AML-193 (cell line): ENCODE results near the gene RXRB.
"Not testable (repeated sequence)": the region's sequence is repeated elsewhere in the genome, so short reads cannot be mapped to it uniquely, and the experiment has no call there.

Experiments used
- DNase-seq, 2 experiments: peaks; one replicate each; lab custom pipeline; 2025; lab: John Stamatoyannopoulos, UW

Gene RXRB

GRCh38 chr6:33163540-33163939 lies 36.9 kb downstream of the RXRB start:
- no peak for DNase-seq

- DNase-seq, result peak; percentile 78 to 82
Observed at GRCh38 chr6:33161354-33162331, 38.8 kb downstream of the RXRB start.

- peak; percentile 62 to 70 for DNase-seq
Observed at GRCh38 chr6:33160728-33161344, 39.6 kb downstream of the RXRB start.

GRCh38 chr6:33160096-33160495 lies 40.4 kb downstream of the RXRB start:
- no peak for DNase-seq

GRCh38 chr6:33156964-33157363 lies 43.5 kb downstream of the RXRB start:
- no peak for DNase-seq

GRCh38 chr6:33156561-33156960 lies 43.9 kb downstream of the RXRB start:
- DNase-seq, result no peak

GRCh38 chr6:33154349-33154748 lies 46.1 kb downstream of the RXRB start:
- DNase-seq, result no peak

GRCh38 chr6:33151050-33151449 lies 49.4 kb downstream of the RXRB start:
- no peak for DNase-seq

- not testable (repeated sequence) for DNase-seq
Observed at GRCh38 chr6:33150560-33150959, 49.9 kb downstream of the RXRB start.

GRCh38 chr6:33147807-33148666 lies 52.4 kb downstream of the RXRB start:
- DNase-seq, result peak; percentile 48 to 50

GRCh38 chr6:33144373-33144772 lies 56.1 kb downstream of the RXRB start:
- peak; percentile 86 to 87 for DNase-seq
